Type B pancreatic cell (in vitro differentiated cells): ENCODE data around the gene ZNF778. TPM values are rescaled to one million over a fixed set of nuclear protein-coding genes. Genes with fewer than 3 reads are reported as not detected.
A peak's percentile ranks its signal among the peaks of the same experiment; 100 is the strongest.
"Not testable (repeated sequence)": the region's sequence is repeated elsewhere in the genome, so short reads cannot be mapped to it uniquely, and the experiment has no call there.

Experiments
- DNase-seq: peaks from one replicate; pipeline ENCODE4 v3.0.0; 2021; ENCODE audit warnings: mixed read lengths; ENCODE audit not compliant: unreplicated experiment; ENCODE audit errors: extremely low spot score
- H3K27ac Mint-ChIP-seq: 2 replicates; pipeline ENCODE4 v1.8.0; 2021; ENCODE audit warnings: mild to moderate bottlenecking, mixed read lengths
- H3K27me3 Mint-ChIP-seq: 2 replicates; pipeline ENCODE4 v1.8.0; 2021; ENCODE audit warnings: mixed read lengths
- H3K36me3 Mint-ChIP-seq: 2 replicates; pipeline ENCODE4 v1.8.0; 2021; ENCODE audit warnings: mixed read lengths
- H3K4me1 Mint-ChIP-seq: one replicate; pipeline ENCODE4 v1.8.0; 2021; ENCODE audit warnings: mixed read lengths; ENCODE audit not compliant: unreplicated experiment
- H3K4me3 Mint-ChIP-seq: 2 replicates; pipeline ENCODE4 v1.8.0; 2021; ENCODE audit warnings: mild to moderate bottlenecking, mixed read lengths
- H3K9me3 Mint-ChIP-seq: 2 replicates; pipeline ENCODE4 v1.8.0; 2021; ENCODE audit warnings: mixed read lengths
- total RNA-seq: library from RNA; stranded (reverse); gene quantifications from 2 replicates; pipeline ENCODE4 v1.2.1, GENCODE V29; 2021; ENCODE audit warnings: low replicate concordance
- TF ChIP-seq, protein P1 (sequence below): fragments of 200-600 bp; sonication (generic); conservative IDR thresholded peaks from 2 replicates; pipeline ENCODE4 v1.5.0; 2021; ENCODE audit warnings: antibody characterized with exemption, mild to moderate bottlenecking

ZNF778 gene
- total RNA-seq, 1 donor from 2014 or later = 14.4 TPM

DNA sequence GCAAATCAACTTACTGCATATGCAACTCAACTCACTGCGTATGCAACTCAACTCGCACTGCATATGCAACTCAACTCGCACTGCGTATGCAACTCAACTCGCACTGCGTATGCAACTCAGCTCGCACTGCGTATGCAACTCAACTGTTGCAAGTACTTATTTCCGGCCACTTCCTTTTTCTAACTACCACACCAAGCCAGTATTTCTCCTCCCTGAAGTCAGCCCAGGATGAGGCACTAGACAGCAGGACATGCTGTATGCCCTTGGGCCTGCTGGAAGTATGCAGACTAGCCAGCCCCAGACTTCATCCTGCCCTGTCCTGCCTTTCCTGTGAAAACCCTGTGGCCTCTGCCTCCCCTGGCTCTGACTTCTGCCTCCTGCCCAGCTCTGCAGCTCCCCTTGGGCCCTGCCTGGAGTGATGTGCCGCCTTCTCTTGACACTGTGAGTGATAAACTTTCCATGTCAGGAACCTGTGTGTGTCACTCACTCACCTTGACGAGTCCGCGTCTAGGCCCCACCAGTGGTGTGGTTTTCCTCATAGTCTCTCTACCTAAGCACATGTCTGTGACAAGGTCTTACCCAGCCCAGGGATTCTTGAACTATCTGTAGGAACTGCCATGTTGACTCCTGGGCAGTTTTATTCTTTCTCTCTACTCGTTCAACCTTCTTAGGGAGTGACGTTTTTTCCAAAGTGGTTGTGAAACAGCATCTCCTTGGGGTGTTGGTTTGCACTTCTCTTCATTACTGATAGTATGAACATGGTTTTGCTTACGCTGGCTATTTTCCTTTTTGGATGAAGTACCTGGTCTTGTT lies 16.4 kb downstream of the ZNF778 start:
- Mint-ChIP-seq H3K4me3 (no peak overlapping the region), H3K36me3 (peaks cover 30% of the 10 kb centered on the region)

GRCh38 chr16:89237733-89238132 lies 20.2 kb downstream of the ZNF778 start:
- Mint-ChIP-seq H3K9me3 (no peaks in the 10 kb centered on the region), H3K27ac (no peak overlapping the region), H3K4me1 (peaks cover 3% of the 10 kb centered on the region), H3K36me3 (peaks cover 19% of the 10 kb centered on the region), H3K4me3 (no peak overlapping the region), H3K27me3 (no peaks in the 10 kb centered on the region)
- TF ChIP-seq, protein P1, sequence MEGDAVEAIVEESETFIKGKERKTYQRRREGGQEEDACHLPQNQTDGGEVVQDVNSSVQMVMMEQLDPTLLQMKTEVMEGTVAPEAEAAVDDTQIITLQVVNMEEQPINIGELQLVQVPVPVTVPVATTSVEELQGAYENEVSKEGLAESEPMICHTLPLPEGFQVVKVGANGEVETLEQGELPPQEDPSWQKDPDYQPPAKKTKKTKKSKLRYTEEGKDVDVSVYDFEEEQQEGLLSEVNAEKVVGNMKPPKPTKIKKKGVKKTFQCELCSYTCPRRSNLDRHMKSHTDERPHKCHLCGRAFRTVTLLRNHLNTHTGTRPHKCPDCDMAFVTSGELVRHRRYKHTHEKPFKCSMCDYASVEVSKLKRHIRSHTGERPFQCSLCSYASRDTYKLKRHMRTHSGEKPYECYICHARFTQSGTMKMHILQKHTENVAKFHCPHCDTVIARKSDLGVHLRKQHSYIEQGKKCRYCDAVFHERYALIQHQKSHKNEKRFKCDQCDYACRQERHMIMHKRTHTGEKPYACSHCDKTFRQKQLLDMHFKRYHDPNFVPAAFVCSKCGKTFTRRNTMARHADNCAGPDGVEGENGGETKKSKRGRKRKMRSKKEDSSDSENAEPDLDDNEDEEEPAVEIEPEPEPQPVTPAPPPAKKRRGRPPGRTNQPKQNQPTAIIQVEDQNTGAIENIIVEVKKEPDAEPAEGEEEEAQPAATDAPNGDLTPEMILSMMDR = no peak
- no peak for DNase-seq

More for the DNA sequence above, 16.4 kb downstream of the ZNF778 start:
- no peak for DNase-seq
- TF ChIP-seq, protein P1 = no peak
- no peak overlapping the region for H3K27ac Mint-ChIP-seq
- no peaks in the 10 kb centered on the region for H3K9me3 Mint-ChIP-seq
- H3K4me1 Mint-ChIP-seq = no peaks in the 10 kb centered on the region
- no peaks in the 10 kb centered on the region for H3K27me3 Mint-ChIP-seq

DNA sequence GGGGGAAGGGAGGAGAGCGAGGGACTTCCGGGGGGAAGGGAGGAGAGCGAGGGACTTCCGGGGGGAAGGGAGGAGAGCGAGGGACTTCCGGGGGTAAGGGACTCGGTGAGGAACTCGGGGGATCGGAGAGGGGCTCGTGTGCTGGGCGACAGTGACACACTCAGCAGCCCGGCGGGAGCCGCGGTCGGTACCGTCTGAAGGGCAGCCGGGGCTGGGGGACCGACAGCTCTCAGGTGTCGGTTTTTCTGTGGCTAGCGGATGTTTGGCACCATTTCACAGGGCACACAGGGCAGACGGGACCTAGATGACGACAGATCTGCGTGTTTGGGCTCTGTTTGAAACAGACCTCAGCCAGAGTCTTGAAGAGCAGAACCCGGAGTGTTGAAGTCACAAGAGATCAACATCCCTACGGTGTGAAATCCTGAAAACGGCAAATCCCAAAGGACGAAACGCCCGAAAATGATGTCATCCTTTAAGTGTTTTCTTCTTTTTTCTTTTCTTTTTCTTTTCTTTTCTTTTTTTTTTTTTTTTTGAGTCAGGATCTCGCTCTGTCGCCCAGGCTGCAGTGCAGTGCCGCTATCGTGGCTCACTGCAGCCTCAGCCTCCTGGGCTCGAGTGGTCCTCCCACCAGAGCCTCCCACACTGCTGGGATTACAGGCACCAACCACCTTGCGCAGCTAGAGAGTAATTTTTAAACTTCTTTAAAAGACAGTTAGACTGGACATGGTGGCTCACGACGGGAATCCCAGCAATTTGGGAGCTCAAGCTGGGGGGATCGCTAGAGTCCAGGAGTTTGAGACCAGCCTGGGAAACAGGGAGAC lies 23.9 kb downstream of the ZNF778 start:
- Mint-ChIP-seq H3K9me3 (no peaks in the 10 kb centered on the region), H3K36me3 (peaks cover 3% of the 10 kb centered on the region), H3K4me1 (peaks cover 3% of the 10 kb centered on the region), H3K27ac (peak overlapping the region; percentile 96), H3K4me3 (peak overlapping the region; percentile 98), H3K27me3 (no peaks in the 10 kb centered on the region)
- TF ChIP-seq, protein P1 = no peak
- DNase-seq = no peak

DNA sequence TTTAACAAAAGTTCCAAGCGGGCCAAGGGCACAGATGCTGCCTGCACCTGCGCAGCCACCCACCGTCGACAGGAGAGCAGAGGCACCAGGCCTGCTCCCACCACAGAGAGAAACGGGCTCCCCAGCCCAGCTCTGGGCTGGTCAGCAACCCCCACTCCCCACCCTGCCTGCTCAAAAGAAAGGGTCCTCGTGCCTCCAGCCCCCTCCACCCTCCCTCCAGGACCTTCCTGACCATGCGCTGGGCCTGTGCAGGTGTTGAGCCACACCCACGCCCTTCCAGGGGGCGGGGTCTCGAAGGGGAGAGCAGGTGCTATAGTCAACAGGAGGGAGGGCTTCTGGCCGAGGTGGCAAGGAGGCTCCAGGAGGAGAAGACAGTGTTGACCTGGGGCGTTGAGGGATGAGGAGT lies 25.3 kb downstream of the ZNF778 start:
- Mint-ChIP-seq H3K27me3 (no peaks in the 10 kb centered on the region), H3K4me1 (peaks cover 3% of the 10 kb centered on the region), H3K4me3 (peak overlapping the region; percentile 67), H3K27ac (no peak overlapping the region), H3K9me3 (no peaks in the 10 kb centered on the region), H3K36me3 (peaks cover 3% of the 10 kb centered on the region)
- no peak for DNase-seq
- TF ChIP-seq, protein P1 = no peak

DNA sequence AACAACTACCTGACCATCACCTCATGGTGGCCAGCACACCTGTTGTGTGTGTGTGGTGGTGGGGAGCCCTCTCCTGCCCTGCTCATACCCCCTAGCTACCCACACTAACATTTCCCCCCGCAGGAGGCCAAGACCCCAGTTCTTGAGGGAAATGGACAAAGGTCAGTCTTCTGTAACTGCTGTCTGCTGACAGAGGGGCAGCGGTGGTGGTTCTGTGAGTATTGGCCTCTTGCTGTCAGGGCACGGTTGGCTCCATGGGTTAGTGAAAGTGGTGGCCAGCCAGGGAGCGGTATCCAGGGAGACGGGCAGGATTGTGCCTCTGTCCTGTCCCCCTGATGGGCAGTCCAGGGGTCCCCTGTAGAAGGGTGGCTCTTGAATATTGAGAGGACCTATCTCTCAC lies 26.2 kb downstream of the ZNF778 start:
- no peak for DNase-seq
- Mint-ChIP-seq H3K9me3 (no peaks in the 10 kb centered on the region), H3K27ac (no peak overlapping the region), H3K4me3 (peak overlapping the region; percentile 67), H3K36me3 (peaks cover under 1% of the 10 kb centered on the region), H3K4me1 (peaks cover 3% of the 10 kb centered on the region), H3K27me3 (no peaks in the 10 kb centered on the region)
- TF ChIP-seq, protein P1 = no peak

DNA sequence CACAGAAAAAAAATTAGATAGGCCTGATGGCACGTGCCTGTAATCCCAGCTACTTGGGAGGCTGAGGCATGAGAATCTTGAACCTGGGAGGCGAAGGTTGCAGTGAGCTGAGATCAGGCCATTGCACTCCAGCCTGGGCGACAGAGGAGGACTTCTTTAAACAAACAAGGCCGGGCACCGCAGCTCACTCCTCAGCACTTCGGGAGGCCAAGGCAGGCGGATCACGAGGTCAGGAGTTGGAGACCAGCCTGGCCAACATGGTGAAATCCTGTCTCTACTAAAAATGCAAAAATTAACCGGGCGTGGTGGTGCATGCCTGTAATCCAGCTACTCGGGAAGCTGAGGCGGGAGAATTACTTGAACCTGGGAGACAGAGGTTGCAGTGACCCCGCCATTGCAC lies 26.8 kb downstream of the ZNF778 start:
- H3K27ac Mint-ChIP-seq, H3K27me3 Mint-ChIP-seq: not testable (repeated sequence)

More for the DNA sequence above, 26.8 kb downstream of the ZNF778 start:
- DNase-seq, H3K9me3 Mint-ChIP-seq, H3K36me3 Mint-ChIP-seq, H3K4me1 Mint-ChIP-seq: not testable (repeated sequence)
- H3K4me3 Mint-ChIP-seq = peak overlapping the region; percentile 31
